Measurements from ENCODE around the gene LAMP1. TPM values are rescaled to one million over a fixed set of nuclear protein-coding genes. Genes with fewer than 3 reads are reported as not detected.

Gene LAMP1
- total and polyA plus RNA-seq, 2 donors from 2014 or later: 210 to 256 TPM

DNA sequence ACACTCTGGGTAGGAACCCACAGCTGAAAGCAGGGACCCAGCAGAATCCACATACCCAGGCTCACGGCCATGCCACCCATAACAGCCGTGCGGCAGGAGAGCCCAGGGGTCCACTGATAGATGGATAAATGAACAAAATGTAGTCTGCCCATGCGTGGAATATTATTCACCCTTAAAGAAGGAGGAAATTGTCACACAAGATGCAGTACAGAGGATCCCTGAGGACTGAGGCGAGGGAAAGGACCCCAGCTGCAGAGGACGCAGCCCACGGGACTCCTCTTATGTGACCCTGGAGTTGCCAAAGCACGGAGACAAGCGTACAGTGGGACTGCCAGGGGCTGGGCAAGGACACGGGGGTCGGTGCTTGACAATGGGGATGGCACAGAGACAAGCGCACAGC is 56.2 kb downstream of the LAMP1 start:
- intact Hi-C loops (cut with DNase I): no loop called here
- no peaks in the 10 kb centered on the region for H3K9me3 ChIP-seq (ENCODE audit: control insufficient read depth in 2 of 3, insufficient read depth in 1 of 3, low read length in 3 of 3)
- H3K4me1 ChIP-seq (ENCODE audit: control insufficient read depth in 2 of 3, insufficient read depth in 2 of 3, low read depth in 1 of 3, low read length in 3 of 3): no peaks in the 10 kb centered on the region
- H3K36me3 ChIP-seq (ENCODE audit: control insufficient read depth in 2 of 3, insufficient read depth in 3 of 3, low read length in 3 of 3): peaks cover 0 to 13% (median 3%) of the 10 kb centered on the region in 3 donors
- H3K4me3 ChIP-seq (ENCODE audit: low read length in 3 of 3): no peak overlapping the region
- TF ChIP-seq, protein P1, sequence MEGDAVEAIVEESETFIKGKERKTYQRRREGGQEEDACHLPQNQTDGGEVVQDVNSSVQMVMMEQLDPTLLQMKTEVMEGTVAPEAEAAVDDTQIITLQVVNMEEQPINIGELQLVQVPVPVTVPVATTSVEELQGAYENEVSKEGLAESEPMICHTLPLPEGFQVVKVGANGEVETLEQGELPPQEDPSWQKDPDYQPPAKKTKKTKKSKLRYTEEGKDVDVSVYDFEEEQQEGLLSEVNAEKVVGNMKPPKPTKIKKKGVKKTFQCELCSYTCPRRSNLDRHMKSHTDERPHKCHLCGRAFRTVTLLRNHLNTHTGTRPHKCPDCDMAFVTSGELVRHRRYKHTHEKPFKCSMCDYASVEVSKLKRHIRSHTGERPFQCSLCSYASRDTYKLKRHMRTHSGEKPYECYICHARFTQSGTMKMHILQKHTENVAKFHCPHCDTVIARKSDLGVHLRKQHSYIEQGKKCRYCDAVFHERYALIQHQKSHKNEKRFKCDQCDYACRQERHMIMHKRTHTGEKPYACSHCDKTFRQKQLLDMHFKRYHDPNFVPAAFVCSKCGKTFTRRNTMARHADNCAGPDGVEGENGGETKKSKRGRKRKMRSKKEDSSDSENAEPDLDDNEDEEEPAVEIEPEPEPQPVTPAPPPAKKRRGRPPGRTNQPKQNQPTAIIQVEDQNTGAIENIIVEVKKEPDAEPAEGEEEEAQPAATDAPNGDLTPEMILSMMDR (IDR thresholded peaks at IDR 0.05; ENCODE audit: borderline replicate concordance, extremely low read depth, insufficient read depth): no peak
- DNase-seq (peak in 1 of 5 donors; percentile 61), FAIRE-seq (no peak)
- H3K27me3 ChIP-seq (ENCODE audit: control insufficient read depth, insufficient read depth, low read length): no peaks in the 10 kb centered on the region
- H3K9ac ChIP-seq (ENCODE audit: low read length in 3 of 3): no peak overlapping the region
- H3K27ac ChIP-seq (ENCODE audit: low read depth in 2 of 2, low read length in 2 of 2): no peak overlapping the region

DNA sequence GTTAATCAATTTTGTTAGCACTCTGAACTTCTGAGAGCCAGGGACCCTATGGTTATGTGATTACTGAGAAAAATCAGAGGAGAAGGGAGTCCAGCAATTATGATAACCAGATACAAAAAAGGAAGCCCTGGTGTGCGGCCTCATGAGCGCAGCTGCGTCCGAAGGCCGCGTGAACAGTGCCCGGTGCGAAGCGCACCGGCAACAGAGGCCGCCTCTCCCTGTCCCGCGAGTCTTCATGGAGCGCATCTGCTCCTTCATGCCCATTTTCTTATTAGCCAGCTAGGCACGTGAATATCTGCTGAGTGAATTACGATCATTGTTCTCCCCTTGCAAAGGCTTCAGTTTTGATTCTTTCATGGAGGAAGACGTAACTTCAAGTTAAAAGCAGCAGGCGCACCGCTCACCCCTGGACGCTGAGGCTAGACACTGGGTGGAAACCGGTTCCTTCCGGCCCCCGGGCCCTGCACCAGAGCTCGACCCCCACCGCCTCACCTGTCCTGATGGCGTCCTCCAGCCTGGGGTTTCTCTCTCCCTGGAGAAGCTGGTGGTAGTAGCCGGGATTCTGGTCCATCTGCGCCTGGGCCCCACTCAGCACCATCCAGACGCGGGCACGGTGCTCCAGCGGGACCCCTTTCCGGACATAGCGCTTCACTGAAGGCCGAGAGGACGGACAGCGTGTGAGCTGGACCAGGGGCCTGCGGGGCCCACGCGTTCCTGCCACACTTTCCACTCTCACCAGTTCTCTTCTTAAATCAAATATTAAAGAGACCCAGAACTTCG is 58.0 kb downstream of the LAMP1 start:
- H3K36me3 ChIP-seq (ENCODE audit: control insufficient read depth in 2 of 3, insufficient read depth in 3 of 3, low read length in 3 of 3): peaks cover 0 to 6% (median 3%) of the 10 kb centered on the region in 3 donors
- H3K4me1 ChIP-seq (ENCODE audit: control insufficient read depth in 2 of 3, insufficient read depth in 2 of 3, low read depth in 1 of 3, low read length in 3 of 3): no peaks in the 10 kb centered on the region
- no peak overlapping the region for H3K9ac ChIP-seq (ENCODE audit: low read length in 3 of 3)
- H3K27me3 ChIP-seq (ENCODE audit: control insufficient read depth, insufficient read depth, low read length): no peaks in the 10 kb centered on the region
- TF ChIP-seq, protein P1 (IDR thresholded peaks at IDR 0.05; ENCODE audit: borderline replicate concordance, extremely low read depth, insufficient read depth): no peak
- FAIRE-seq: no peak
- H3K9me3 ChIP-seq (ENCODE audit: control insufficient read depth in 2 of 3, insufficient read depth in 1 of 3, low read length in 3 of 3): no peaks in the 10 kb centered on the region
- intact Hi-C loops (cut with DNase I): no loop called here
- no peak overlapping the region for H3K4me3 ChIP-seq (ENCODE audit: low read length in 3 of 3)
- no peak overlapping the region for H3K27ac ChIP-seq (ENCODE audit: low read depth in 2 of 2, low read length in 2 of 2)
- DNase-seq: peak in 1 of 5 donors; percentile 51

DNA sequence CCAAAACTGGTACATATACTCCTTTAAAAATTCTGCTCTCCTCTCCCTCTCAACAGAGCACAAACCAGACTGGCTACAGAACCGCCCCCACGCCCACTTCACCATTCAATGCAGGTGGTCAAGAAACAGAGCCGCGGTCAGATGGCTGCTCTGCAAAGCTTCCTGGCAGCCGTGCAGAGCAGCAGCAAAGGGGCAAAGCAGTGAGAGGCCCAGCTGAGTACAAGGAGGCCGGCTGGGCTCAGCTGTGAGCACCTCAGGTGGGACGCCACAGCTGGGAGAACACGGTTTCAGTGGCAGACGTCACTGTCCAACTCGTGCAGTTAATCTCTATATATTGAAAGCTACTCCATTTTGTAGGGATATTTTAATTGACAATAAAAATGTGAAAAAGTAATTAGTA is 58.6 kb downstream of the LAMP1 start:
- DNase-seq: peak in 1 of 5 donors; percentile 24
- Histone ChIP-seq H3K9ac (ENCODE audit: low read length in 3 of 3) (no peak overlapping the region), H3K4me1 (ENCODE audit: control insufficient read depth in 2 of 3, insufficient read depth in 2 of 3, low read depth in 1 of 3, low read length in 3 of 3) (no peaks in the 10 kb centered on the region), H3K4me3 (ENCODE audit: low read length in 3 of 3) (no peak overlapping the region), H3K27ac (ENCODE audit: low read depth in 2 of 2, low read length in 2 of 2) (no peak overlapping the region), H3K27me3 (ENCODE audit: control insufficient read depth, insufficient read depth, low read length) (no peaks in the 10 kb centered on the region), H3K36me3 (ENCODE audit: control insufficient read depth in 2 of 3, insufficient read depth in 3 of 3, low read length in 3 of 3) (peaks cover 0 to 4% (median 1%) of the 10 kb centered on the region in 3 donors), H3K9me3 (ENCODE audit: control insufficient read depth in 2 of 3, insufficient read depth in 1 of 3, low read length in 3 of 3) (no peaks in the 10 kb centered on the region)
- no peak for FAIRE-seq
- TF ChIP-seq, protein P1 (IDR thresholded peaks at IDR 0.05; ENCODE audit: borderline replicate concordance, extremely low read depth, insufficient read depth): no peak
- intact Hi-C loops (cut with DNase I): no loop called here
